B cell (primary cell): ENCODE data around the gene LRP11. TPM values are rescaled to one million over a fixed set of nuclear protein-coding genes. Genes with fewer than 3 reads are reported as not detected.
A peak's percentile ranks its signal among the peaks of the same experiment; 100 is the strongest.
"Not testable (repeated sequence)": the region's sequence is repeated elsewhere in the genome, so short reads cannot be mapped to it uniquely, and the experiment has no call there.

Source experiments
- ATAC-seq: fragments of 200-7000 bp; cut with Tn5 transposase; one replicate; pipeline ENCODE4 v1.10.0; 2021; ENCODE audit warnings: low read depth, mild to moderate bottlenecking, moderate number of reproducible peaks, moderate library complexity
- CTCF ChIA-PET: fragments of 350-600 bp; sonication (Branson Sonifier 250); formaldehyde crosslinking; loops from one replicate; lab custom pipeline; 2021; ENCODE audit warnings: antibody characterized with exemption, inconsistent platforms; lab: Charles Lee
- POLR2A ChIA-PET: fragments of 350-600 bp; sonication (Branson Sonifier 250); formaldehyde crosslinking; loops from one replicate; lab custom pipeline; 2021; ENCODE audit warnings: antibody characterized with exemption; lab: Charles Lee
- DNase-seq: peaks from one replicate; pipeline ENCODE4 v3.0.0; 2013
- H2AFZ ChIP-seq: 2 replicates; pipeline ENCODE4 v1.6.1; 2012; ENCODE audit warnings: mild to moderate bottlenecking, low read depth, low read length; ENCODE audit not compliant: insufficient read depth, poor library complexity, severe bottlenecking
- H3K27ac ChIP-seq, 2 donors: 1 replicate in 1 of 2; 2 replicates in 1 of 2; pipeline ENCODE4 v1.5.1; 2012 to 2013; ENCODE audit warnings: low read length in 2 of 2, mild to moderate bottlenecking in 2 of 2, moderate library complexity in 1 of 2
- H3K27me3 ChIP-seq, 4 experiments: fragments of 200-600 bp in 1 of 4; sonication (generic) in 1 of 4; replicated peaks in 1 of 4; 1 replicate in 2 of 4; 2 replicates in 2 of 4; pipeline versions ENCODE4 v1.6.1 to v1.7.0; 2013 to 2016; ENCODE audit warnings: low read length in 3 of 4, mild to moderate bottlenecking in 2 of 4, mixed read lengths in 1 of 4, moderate library complexity in 1 of 4; ENCODE audit not compliant: insufficient read depth in 4 of 4, control insufficient read depth in 3 of 4; ENCODE audit errors: control extremely low read depth in 1 of 4
- H3K36me3 ChIP-seq, 2 experiments: replicated peaks in 1 of 2; 1 replicate in 1 of 2; 2 replicates in 1 of 2; pipeline versions ENCODE4 v1.6.1 to v1.7.1; 2013; ENCODE audit warnings: low read length in 1 of 2; ENCODE audit not compliant: insufficient read depth in 2 of 2, control insufficient read depth in 1 of 2; ENCODE audit errors: control extremely low read depth in 1 of 2, extremely low read depth in 1 of 2
- H3K4me1 ChIP-seq, 2 donors: fragments of 200-600 bp in 1 of 2; sonication (generic) in 1 of 2; 1 replicate in 1 of 2; 2 replicates in 1 of 2; pipeline versions ENCODE4 v1.5.1 to v1.6.1; 2013 to 2017; ENCODE audit warnings: low read length in 2 of 2; ENCODE audit not compliant: control insufficient read depth in 2 of 2, insufficient read depth in 2 of 2
- H3K4me2 ChIP-seq: replicated peaks from 2 replicates; pipeline ENCODE3; 2012; ENCODE audit warnings: mild to moderate bottlenecking, low read depth, low read length; ENCODE audit not compliant: poor library complexity, severe bottlenecking
- H3K4me3 ChIP-seq, 5 experiments: fragments of 200-600 bp in 1 of 5; sonication (generic) in 1 of 5; 1 replicate in 3 of 5; 2 replicates in 2 of 5; pipeline versions ENCODE4 v1.5.1 to v1.7.0; 2011 to 2016; ENCODE audit warnings: low read length in 4 of 5, mild to moderate bottlenecking in 4 of 5, low read depth in 2 of 5, control low read depth in 1 of 5, moderate library complexity in 1 of 5; ENCODE audit not compliant: insufficient read depth in 1 of 5; ENCODE audit errors: control extremely low read depth in 1 of 5, extremely low read depth in 1 of 5
- H3K79me2 ChIP-seq: fragments of 200-600 bp; sonication (generic); one replicate; pipeline ENCODE4 v1.6.0; 2016; ENCODE audit warnings: low read length; ENCODE audit not compliant: control insufficient read depth, insufficient read depth
- H3K9ac ChIP-seq: fragments of 200-600 bp; sonication (generic); 2 replicates; pipeline ENCODE4 v1.6.1; 2017; ENCODE audit warnings: mild to moderate bottlenecking, low read length, moderate library complexity
- H3K9me3 ChIP-seq, 3 donors: one replicate each; pipeline versions ENCODE4 v1.6.1 to v1.7.1; 2013; ENCODE audit warnings: low read length in 2 of 3; ENCODE audit not compliant: control insufficient read depth in 2 of 3, insufficient read depth in 1 of 3; ENCODE audit errors: control extremely low read depth in 1 of 3
- H4K20me1 ChIP-seq: 2 replicates; pipeline ENCODE4 v1.6.0; 2012; ENCODE audit warnings: mild to moderate bottlenecking, low read length; ENCODE audit not compliant: insufficient read depth, control insufficient read depth, poor library complexity, severe bottlenecking
- H3K27ac Mint-ChIP-seq: one replicate; pipeline ENCODE4 v1.8.0; 2021; ENCODE audit warnings: mixed read lengths
- H3K27me3 Mint-ChIP-seq: one replicate; pipeline ENCODE4 v1.8.0; 2021; ENCODE audit warnings: mixed read lengths
- H3K4me1 Mint-ChIP-seq: one replicate; pipeline ENCODE4 v1.8.0; 2021; ENCODE audit warnings: mixed read lengths
- H3K4me3 Mint-ChIP-seq: one replicate; pipeline ENCODE4 v1.8.0; 2021; ENCODE audit warnings: mixed read lengths
- H3K9me3 Mint-ChIP-seq: one replicate; pipeline ENCODE4 v1.8.0; 2022; ENCODE audit warnings: mixed read lengths; ENCODE audit not compliant: insufficient read depth
- EZH2 ChIP-seq: IDR thresholded peaks from 2 replicates; pipeline ENCODE4 v1.6.1; 2012; ENCODE audit warnings: borderline replicate concordance, low read depth, mild to moderate bottlenecking, moderate library complexity, low read length; ENCODE audit not compliant: insufficient read depth, poor library complexity, severe bottlenecking
- WGBS: methylation state at CpG from one replicate; pipeline ENCODE4 v1.1.5; 2013; ENCODE audit warnings: missing lambda C conversion rate; ENCODE audit not compliant: insufficient coverage; 5-methylcytosine and 5-hydroxymethylcytosine counted together
- intact Hi-C: fragments of 100-400 bp; cut with micrococcal nuclease; formaldehyde crosslinking; loops from one replicate; pipeline ENCODE4 v1.10.0; 2022
- polyA plus RNA-seq: library from polyadenylated mRNA; depleted of rRNA; stranded (reverse); fragments of >200 nt; gene quantifications from 2 replicates; pipeline ENCODE4 v1.2.3, GENCODE V29; 2012
- total RNA-seq, 2 donors: library from RNA; stranded (reverse); fragments of 120-200 nt in 1 of 2; gene quantifications; 1 replicate in 1 of 2; 2 replicates in 1 of 2; pipeline versions ENCODE4 v1.2.3 to v1.2.4, GENCODE V29; 2013 to 2022
- TF ChIP-seq, protein P1 (sequence below): fragments of 200-600 bp; IDR thresholded peaks from one replicate; pipeline ENCODE4 v1.8.0; 2022; ENCODE audit warnings: antibody characterized with exemption, mild to moderate bottlenecking

Gene LRP11
- total and polyA plus RNA-seq, 2 donors (not counting 1 experiment from before 2014, with no cell fraction given) = 0.34 to 1.2 TPM

- Histone ChIP-seq H3K36me3 (no peaks in the 10 kb centered on the region), H3K27ac (no peak overlapping the region), H3K4me3 (peak overlapping the region in 1 of 5 experiments; percentile 51), H4K20me1 (no peaks in the 10 kb centered on the region), H3K9me3 (peaks cover 0 to 2% (median 0%) of the 10 kb centered on the region in 3 donors), H3K9ac (no peak overlapping the region), H3K4me2 (peak overlapping the region; percentile 73), H3K27me3 (peaks cover 0 to 8% (median 4%) of the 10 kb centered on the region in 4 experiments), H2AFZ (no peak overlapping the region), H3K79me2 (no peaks in the 10 kb centered on the region), H3K4me1 (peaks cover 18 to 24% of the 10 kb centered on the region in 2 donors)
- Mint-ChIP-seq H3K9me3 (no peaks in the 10 kb centered on the region), H3K4me3 (peak overlapping the region; percentile 73), H3K27me3 (peaks cover 1% of the 10 kb centered on the region), H3K4me1 (peaks cover 27% of the 10 kb centered on the region), H3K27ac (peak overlapping the region; percentile 61)
- DNase-seq (no peak), ATAC-seq (peak; percentile 29)
- CTCF ChIA-PET = interaction anchor here (1.0 to 1.8 kb wide), 3 partner anchors 11 to 16 kb away, joined by 3 to 5 read pairs (median 5); no protein-coding TSS in a partner anchor
- intact Hi-C loops = no loop called here
- no peak for TF ChIP-seq EZH2
- TF ChIP-seq, protein P1, sequence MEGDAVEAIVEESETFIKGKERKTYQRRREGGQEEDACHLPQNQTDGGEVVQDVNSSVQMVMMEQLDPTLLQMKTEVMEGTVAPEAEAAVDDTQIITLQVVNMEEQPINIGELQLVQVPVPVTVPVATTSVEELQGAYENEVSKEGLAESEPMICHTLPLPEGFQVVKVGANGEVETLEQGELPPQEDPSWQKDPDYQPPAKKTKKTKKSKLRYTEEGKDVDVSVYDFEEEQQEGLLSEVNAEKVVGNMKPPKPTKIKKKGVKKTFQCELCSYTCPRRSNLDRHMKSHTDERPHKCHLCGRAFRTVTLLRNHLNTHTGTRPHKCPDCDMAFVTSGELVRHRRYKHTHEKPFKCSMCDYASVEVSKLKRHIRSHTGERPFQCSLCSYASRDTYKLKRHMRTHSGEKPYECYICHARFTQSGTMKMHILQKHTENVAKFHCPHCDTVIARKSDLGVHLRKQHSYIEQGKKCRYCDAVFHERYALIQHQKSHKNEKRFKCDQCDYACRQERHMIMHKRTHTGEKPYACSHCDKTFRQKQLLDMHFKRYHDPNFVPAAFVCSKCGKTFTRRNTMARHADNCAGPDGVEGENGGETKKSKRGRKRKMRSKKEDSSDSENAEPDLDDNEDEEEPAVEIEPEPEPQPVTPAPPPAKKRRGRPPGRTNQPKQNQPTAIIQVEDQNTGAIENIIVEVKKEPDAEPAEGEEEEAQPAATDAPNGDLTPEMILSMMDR = no peak
- POLR2A ChIA-PET = no interaction called here
- WGBS = 50% methylated on average over 2 of the region's 5 CpGs
Observed at GRCh38 chr6:149851461-149852110, 12.6 kb downstream of the LRP11 start.

GRCh38 chr6:149848343-149848742 lies 15.8 kb downstream of the LRP11 start:
- Histone ChIP-seq H3K27me3 (peaks cover 0 to 12% (median 3%) of the 10 kb centered on the region in 4 experiments), H3K4me1 (peaks cover 18 to 21% of the 10 kb centered on the region in 2 donors)
- H3K9ac ChIP-seq, POLR2A ChIA-PET, H3K79me2 ChIP-seq, H3K27me3 Mint-ChIP-seq, ATAC-seq, DNase-seq, H3K4me3 Mint-ChIP-seq, H4K20me1 ChIP-seq, H3K4me3 ChIP-seq, H3K9me3 Mint-ChIP-seq, H3K27ac ChIP-seq, H3K4me2 ChIP-seq, H3K36me3 ChIP-seq, H3K9me3 ChIP-seq, H3K27ac Mint-ChIP-seq, intact Hi-C loops, H2AFZ ChIP-seq: not testable (repeated sequence)
- peaks cover 22% of the 10 kb centered on the region for H3K4me1 Mint-ChIP-seq
- WGBS = no CpG with 5 or more reads among the region's 4 CpGs
- CTCF ChIA-PET = interaction anchor here (0.9 kb wide), 1 partner anchor 16 kb away, joined by 3 read pairs; no protein-coding TSS in a partner anchor
